CMK (cell line): ENCODE measurements around the gene FAM133A.

ENCODE experiments used
- DNase-seq: peaks from one replicate; pipeline ENCODE4 v3.0.0-alpha.2; 2010; ENCODE audit warnings: low read depth

FAM133A gene

DNA sequence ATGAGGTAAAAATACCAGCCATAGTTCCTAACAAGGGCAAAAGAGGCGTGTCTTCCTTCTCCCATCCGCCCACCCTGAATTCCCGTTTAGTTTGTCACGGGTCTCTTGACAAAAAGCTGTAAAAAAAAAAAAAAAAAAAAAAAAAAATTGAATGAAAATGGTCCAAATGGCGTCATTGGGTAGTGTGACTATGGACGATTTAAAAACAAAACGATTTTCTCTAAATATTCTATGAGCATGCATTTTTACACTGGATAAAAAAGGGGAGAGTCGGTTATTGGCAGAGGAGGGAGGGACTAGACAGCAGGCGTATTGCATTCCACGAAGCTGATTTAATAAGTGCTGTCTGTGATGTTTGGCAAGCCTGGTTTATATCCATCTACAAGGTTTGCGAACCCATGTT, at the start of gene FAM133A:
FAM133A (plus strand) TSS at position 338 of the 403 bp plus-strand sequence. CDS start 35,214 bp downstream, outside the sequence.
- no peak for DNase-seq

GRCh38 chrX:93637591-93637990, 36.4 kb upstream of the FAM133A start:
- DNase-seq: no peak

- DNase-seq: no peak
Measured at GRCh38 chrX:93649381-93649780, 24.6 kb upstream of the FAM133A start.

DNA sequence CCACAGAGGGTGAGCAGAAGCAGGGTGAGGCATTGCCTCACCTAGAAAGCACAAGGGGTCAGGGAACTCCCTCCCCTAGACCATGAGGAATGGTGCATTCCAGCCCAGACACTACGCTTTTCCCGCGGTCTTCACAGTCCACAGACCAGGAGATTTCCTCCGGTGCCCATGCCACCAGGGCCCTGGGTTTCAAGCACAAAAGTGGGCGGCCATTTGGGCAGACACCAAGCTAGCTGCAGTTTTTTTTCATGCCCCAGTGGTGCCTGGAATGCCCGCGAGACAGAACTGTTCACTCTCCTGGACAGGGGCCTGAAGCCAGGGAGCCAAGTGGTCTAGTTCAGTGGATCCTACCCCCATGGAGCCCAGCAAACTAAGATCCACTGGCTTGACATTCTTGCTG, 13.4 kb upstream of the FAM133A start:
- no peak for DNase-seq

GRCh38 chrX:93673056-93673868, 744 bp upstream of the FAM133A start, which contains the start of gene NAP1L3:
NAP1L3 (minus strand) TSS chrX:93673578; CDS start chrX:93673304, 274 bp downstream.
- DNase-seq: no peak

- DNase-seq: no peak
Measured at GRCh38 chrX:93695981-93696380, 22.0 kb downstream of the FAM133A start.

DNA sequence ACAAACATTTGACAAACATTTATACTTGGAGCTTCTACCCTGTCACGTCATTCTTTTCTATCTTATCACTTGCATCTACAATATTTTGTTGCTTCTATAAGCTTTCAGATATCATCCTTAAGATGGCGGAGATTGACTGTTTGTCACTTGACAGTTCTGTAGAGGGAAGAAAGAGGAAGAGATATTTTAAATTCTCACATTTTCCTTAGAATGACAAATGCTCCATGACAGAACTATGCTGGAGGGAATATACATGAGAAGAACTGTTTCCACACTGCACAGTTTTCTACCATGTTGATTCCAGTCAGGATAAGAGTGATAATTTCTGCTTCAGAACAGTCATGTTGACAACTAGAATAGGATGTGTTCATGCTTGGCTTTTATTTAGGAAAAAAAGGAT, 29.7 kb downstream of the FAM133A start:
- no peak for DNase-seq

GRCh38 chrX:93711076-93711475, 37.1 kb downstream of the FAM133A start:
- DNase-seq: no peak

- DNase-seq: no peak
Measured at GRCh38 chrX:93741811-93742210, 67.8 kb downstream of the FAM133A start.

GRCh38 chrX:93760163-93760562, 86.2 kb downstream of the FAM133A start:
- DNase-seq: no peak
